GM18507 (cell line): ENCODE data around the gene ZNF317.
A peak's percentile ranks its signal among the peaks of the same experiment; 100 is the strongest.
"Not testable (repeated sequence)": the region's sequence is repeated elsewhere in the genome, so short reads cannot be mapped to it uniquely, and the experiment has no call there.

Experiments
- DNase-seq: peaks from one replicate; pipeline ENCODE4 v3.0.0; 2011; ENCODE audit warnings: low read depth; ENCODE audit not compliant: insufficient read length; ENCODE audit errors: extremely low spot score
- FAIRE-seq: peaks from 2 replicates; lab custom pipeline; 2011; peaks lifted over from hg19 to GRCh38; lab: Jason Lieb, UNC

Gene ZNF317

DNA sequence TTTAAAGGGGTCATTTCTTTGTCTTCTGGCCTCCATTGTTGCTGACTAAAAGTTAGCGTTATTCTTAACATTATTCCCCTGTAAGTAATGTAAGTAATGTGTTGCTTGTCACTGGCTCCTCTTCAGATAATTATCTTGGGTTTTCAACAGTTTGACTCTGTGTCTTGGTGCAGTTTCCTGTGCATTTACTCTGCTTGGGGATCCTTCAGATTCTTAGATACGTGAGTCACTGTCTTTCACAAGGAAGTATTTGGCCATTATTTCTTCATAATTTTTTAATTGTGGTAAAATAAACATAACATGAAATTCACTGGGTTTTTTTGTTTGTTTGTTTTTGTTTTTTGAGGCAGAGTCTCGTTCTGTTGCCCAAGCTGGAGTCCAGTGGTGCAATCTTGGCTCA is 25.1 kb downstream of the ZNF317 start:
- DNase-seq: no peak
- FAIRE-seq: no peak

DNA sequence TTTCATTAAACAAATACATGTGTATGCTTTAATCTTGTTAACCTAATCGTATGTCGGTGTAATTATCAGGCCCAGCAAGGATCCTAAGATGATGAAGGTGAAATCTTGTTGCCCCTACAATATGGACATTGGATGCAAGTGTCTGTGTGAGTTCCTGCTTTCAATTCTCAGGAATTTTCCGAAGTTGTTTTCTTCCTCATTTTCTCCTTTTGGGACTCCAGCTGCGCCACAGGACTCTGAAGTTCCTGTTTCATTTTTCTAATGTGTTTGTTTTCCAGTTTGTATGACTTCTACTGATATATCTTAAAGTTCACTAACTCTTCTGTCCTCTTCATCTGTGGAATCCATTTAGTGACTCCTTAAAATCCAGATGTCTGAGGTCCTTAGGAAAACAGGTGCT is 26.6 kb downstream of the ZNF317 start:
- no peak for FAIRE-seq

DNA sequence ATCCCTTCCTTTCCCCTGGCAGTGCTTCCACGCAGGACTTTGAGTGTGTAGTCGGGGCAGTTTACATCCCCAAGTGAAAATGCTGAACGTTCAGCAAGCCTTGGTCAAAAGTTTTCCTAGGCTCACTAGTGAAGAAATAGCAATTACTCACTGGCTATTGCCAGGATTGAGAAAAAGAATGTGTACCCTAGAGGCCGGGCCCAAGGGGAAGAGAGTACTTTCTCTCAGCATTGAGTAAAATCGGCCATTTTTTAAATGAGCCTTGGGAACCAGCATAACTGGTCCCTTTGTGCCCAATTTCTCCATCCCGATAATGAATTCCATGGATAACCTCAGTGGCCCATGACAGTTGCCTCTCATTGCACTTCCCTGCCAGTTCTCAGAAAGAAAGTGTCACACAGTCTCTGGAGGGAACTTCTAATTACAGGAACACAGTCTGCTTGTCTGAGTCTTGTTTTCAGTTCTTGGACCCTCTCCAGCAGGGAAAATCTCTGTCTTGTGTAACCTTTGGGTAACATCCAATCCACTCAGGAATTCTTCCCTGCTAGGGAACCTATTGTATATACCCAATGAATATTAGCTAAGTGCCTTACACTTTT is 31.3 kb downstream of the ZNF317 start:
- DNase-seq (no peak), FAIRE-seq (no peak)

More for the DNA sequence above, 26.6 kb downstream of the ZNF317 start:
- no peak for DNase-seq

DNA sequence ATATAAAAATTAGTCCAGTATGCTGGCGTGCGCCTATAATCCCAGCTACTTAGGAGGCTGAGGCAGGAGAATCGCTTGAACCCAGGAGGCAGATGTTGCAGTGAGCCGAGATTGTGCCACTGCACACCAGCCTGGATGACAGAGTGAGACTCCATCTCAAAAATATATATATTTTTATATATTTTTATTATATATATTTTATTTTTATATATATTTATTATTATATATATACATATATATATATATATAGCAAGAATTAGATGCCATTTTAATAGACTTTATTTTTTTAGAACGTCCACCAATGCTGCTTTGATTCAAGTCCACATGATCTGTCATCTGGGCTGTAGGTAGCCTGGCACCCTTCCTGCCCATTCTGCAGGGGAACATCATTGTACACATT is 35.1 kb downstream of the ZNF317 start:
- FAIRE-seq: no peak

GRCh38 chr19:9178901-9179300 is 38.7 kb downstream of the ZNF317 start, which contains the start of gene OR7D2:
Gene OR7D2 (plus strand): TSS chr19:9178979. CDS start chr19:9185782, 6,803 bp downstream.
- DNase-seq: no peak
- FAIRE-seq: no peak

More for the DNA sequence above, 35.1 kb downstream of the ZNF317 start:
- no peak for DNase-seq

DNA sequence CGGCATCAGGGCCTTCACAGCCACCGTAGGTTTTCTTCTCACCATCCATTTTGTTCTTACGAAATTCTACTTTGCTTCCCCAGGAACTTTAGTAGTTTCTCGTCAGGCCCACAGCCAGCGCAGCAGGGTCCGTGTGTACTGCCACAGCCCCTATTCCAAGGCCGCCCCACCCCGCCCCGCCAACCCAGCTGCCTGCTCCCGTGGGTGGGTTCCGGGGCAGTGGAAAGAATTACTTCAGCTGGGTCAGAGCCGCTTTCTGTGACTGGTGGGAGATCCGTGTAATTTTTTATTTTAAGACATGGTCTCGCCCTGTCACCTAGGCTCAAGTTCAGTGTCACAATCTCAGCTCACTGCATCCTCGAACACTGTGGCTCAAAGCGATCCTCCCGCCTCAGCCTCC is 42.8 kb downstream of the ZNF317 start:
- DNase-seq (no peak), FAIRE-seq (no peak)

DNA sequence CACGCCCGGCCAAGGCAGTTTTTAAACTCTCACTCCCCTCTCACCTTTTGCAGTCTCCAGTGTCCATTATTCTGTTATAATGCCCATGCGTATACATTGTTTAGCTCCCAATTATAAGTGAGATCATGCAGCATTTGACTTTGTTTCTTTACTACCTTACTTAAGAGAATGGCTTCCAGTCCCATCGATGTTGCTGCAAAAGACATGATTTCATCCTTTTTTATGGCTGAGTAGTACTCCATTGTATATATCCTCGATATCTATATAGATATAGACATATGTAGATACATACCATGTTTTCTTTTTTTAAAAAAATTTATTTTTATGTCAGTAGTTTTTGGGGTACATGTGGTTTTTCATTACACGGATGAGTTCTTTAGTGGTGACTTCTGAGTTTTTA is 47.0 kb downstream of the ZNF317 start:
- FAIRE-seq: no peak
- no peak for DNase-seq

DNA sequence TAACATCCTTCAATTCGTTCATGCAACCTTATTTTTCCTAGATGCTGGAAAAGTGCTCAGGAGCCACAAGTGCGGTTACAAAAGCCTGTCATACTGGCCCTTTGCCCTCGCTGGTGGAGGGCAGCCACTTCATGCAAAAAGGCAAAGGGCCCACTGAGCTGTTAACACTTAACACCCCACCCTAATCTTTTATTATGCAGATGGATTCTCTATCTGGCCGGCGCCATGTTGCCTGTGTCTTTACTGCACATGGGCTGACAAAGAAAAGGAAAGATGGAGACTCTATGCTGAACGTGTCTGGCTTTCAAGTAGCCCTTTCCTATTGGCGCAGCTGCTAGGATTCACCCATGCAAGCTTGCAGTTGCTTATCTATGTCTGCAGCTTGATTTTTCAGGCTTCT is 49.3 kb downstream of the ZNF317 start:
- no peak for DNase-seq
- FAIRE-seq: no peak

DNA sequence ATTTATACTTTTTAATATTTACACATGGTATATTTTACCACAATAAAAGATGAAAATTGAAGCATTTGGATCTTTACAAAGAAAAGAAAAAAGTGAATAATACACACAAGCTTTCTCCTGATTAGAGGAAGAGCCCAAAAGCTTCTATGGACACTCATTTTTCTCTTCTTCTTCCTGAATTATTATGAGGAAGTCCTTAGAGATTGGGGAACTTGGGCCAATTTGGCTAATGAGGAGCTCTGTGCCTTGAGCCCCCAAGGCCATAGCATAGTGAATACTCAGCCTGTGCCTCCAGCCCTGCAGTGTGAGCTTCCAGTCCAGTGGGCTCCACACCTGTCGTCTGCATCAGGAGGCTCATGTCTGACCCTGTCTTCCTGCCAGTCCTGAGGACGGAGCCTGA is 57.8 kb downstream of the ZNF317 start:
- FAIRE-seq: not testable (repeated sequence)

DNA sequence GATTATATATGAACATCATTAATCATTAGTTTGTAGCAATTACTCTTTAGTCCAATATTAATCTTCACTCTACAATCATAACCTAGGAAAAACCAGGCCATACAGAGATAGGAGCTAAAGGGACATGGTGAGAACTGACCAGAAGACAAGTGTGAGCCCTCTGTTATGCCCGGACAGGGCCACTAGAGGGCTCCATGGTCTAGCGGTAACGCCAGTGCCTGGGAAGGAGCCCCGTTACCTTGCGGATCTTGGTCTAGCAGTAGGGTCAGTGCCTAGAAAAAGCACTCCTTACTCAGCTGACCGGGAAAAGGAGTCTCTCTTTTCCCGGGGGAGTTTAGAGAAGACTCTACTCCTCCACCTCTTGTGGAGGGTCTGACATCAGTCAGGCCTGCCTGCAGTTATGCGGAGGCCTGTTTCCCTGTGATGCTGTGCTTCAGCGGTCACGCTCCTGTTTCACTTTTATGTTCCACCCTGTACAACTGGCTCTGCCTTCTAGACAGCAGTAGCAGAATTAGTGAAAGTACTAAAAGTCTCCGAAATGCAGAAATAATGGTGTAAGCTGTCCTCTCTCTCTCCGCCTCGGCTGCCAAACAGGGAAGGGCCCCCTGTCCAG is 65.4 kb downstream of the ZNF317 start:
- FAIRE-seq (peak; percentile 83), DNase-seq (no peak)

More for the DNA sequence above, 57.8 kb downstream of the ZNF317 start:
- DNase-seq: not testable (repeated sequence)
